GM12891 (cell line): ENCODE measurements around the gene PRKCE.

ENCODE experiments used
- POLR2A ChIP-seq: IDR thresholded peaks from 2 replicates; pipeline ENCODE4 v1.6.1; 2011; ENCODE audit warnings: low read depth, low read length, control low read depth
- POLR2AphosphoS5 ChIP-seq: IDR thresholded peaks from 2 replicates; pipeline ENCODE4 v1.6.1; 2011; ENCODE audit warnings: low read depth, low read length, control low read depth
- POU2F2 ChIP-seq: IDR thresholded peaks from 2 replicates; pipeline ENCODE4 v1.6.1; 2011; ENCODE audit warnings: low read depth, mild to moderate bottlenecking, control low read depth, low read length, moderate library complexity
- SPI1 ChIP-seq: IDR thresholded peaks from 2 replicates; pipeline ENCODE4 v1.6.1; 2011; ENCODE audit warnings: low read depth, low read length, control low read depth

DNA sequence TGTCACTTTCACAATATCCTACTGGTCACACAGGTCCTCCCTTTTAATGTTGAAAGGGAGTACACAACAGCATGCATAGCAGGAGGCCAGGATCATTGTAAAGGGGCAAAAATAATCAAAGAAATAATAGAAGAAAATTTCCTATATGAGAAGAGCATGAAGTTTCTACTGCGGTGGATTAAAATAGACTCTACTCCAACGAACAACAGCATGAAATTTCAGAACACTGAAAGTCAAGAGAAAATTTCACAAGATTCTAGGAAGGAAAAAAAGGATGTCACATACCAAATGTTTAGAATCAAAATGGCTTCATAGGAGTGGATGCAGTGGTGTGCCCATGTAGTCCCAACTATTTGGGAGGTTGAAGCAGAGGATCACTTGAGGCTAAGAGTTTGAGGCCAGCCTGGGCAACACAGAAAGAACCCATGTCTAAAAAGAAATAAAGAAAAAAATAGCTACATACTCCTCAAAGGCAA lies 573.7 kb downstream of the PRKCE start:
- no peak for TF ChIP-seq POLR2A
- no peak for TF ChIP-seq POU2F2
- no peak for TF ChIP-seq POLR2AphosphoS5
- TF ChIP-seq SPI1 = no peak
